Measurements from ENCODE around the gene NMNAT3.

The NMNAT3 gene

DNA sequence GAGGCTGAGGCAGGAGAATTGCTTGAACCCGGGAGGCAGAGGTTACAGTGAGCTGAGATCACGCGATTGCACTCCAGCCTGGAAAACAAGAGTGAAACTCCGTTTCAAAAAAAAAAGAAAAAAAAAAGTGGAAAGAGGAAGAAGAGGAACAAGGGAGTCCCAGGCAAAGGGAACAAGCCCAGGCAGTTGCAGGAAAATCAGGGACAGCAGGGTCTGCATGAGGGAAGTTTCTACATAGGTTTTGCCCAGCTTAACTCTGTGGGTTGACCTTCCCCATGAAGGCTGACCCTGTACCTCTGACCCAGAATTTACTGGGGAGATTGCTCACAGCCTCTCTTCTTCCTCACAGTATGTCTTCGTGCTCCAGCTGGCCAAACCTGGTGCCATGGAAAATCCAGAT lies 150.5 kb downstream of the NMNAT3 start:
- no peak for DNase-seq (ENCODE audit: low read depth)
- H3K4me3 ChIP-seq (ENCODE audit: low read length), result no peak overlapping the region
- TF ChIP-seq, protein P1, sequence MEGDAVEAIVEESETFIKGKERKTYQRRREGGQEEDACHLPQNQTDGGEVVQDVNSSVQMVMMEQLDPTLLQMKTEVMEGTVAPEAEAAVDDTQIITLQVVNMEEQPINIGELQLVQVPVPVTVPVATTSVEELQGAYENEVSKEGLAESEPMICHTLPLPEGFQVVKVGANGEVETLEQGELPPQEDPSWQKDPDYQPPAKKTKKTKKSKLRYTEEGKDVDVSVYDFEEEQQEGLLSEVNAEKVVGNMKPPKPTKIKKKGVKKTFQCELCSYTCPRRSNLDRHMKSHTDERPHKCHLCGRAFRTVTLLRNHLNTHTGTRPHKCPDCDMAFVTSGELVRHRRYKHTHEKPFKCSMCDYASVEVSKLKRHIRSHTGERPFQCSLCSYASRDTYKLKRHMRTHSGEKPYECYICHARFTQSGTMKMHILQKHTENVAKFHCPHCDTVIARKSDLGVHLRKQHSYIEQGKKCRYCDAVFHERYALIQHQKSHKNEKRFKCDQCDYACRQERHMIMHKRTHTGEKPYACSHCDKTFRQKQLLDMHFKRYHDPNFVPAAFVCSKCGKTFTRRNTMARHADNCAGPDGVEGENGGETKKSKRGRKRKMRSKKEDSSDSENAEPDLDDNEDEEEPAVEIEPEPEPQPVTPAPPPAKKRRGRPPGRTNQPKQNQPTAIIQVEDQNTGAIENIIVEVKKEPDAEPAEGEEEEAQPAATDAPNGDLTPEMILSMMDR (IDR thresholded peaks at IDR 0.05; ENCODE audit: insufficient read depth, low read depth, low read length, missing control alignments), result no peak

DNA sequence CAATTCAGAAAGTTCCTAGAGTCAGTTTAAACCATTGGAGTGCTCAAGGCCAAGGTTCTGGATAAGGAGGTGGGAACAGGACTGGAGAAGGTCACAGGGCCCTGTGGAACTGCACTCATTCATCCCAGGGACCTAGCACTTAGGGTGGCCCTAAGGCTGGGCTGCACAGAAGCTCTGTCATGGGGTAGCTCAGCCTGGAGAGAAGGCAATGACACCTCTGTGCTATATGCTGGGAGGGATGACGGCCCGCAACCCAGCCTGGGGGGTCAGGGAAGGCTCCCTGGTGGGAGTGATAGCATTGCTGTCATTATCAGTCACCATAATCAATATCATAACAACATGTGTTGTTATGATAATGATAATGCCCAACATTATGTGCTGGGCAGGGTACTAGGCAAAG lies 151.6 kb downstream of the NMNAT3 start:
- no peak for DNase-seq (ENCODE audit: low read depth)
- TF ChIP-seq, protein P1 (IDR thresholded peaks at IDR 0.05; ENCODE audit: insufficient read depth, low read depth, low read length, missing control alignments), result no peak
- no peak overlapping the region for H3K4me3 ChIP-seq (ENCODE audit: low read length)

DNA sequence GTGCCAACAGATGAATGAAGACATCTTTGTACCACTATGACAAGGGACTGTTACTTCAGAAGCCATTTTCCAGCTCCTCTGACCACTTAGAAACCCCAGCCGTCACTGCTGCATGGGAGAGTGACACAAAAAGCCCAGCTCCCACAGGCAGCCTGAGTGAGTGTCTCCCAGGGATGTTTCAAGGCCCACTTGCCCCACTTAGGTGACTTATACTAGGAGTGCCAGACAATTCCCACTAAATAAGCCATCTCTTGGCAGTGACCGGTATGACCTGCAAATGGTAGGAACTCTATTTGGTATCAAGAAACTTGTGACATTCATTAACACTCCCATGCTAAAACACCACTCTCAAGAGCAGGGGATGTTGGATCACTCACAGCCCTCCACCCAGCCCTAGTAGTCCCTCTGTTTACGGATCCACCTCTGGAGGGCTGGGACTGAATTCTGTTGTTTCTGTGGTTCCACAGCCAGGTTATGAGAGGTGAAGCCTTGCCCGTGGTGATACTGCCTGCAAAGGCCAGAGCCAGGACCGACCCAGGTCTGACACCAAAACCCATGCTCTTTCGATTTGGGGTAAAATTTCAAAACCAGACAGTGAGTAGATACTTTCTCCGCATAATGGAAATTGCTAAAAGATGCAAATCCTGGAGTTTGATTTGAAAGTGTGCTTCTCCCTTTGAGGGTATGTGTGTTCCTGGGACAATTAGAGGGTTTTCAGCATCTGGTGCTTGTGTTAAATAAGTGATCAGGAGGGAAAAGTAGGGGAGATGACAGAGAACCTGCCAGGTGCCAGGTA lies 152.7 kb downstream of the NMNAT3 start:
- no peak overlapping the region for H3K4me3 ChIP-seq (ENCODE audit: low read length)
- no peak for DNase-seq (ENCODE audit: low read depth)
- TF ChIP-seq, protein P1 (IDR thresholded peaks at IDR 0.05; ENCODE audit: insufficient read depth, low read depth, low read length, missing control alignments), result no peak

DNA sequence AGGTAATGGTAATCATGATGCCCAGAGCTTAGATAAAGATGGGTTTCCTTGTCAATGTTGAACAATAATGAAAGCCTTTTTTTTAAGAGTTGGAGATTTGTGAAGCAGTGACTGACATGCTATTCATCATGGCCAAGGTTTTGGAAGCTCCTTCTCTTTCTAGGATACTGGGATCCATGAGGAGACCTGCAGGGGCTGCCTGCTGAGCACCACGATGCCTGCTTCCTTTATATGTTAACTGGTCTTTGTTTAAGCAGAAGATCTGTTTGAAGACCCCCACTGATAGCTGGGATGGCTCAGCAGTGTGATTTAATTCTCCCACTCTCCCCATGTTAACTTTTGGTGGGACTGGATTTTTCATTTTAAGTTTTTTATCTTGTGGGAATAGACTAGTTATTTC lies 154.1 kb downstream of the NMNAT3 start:
- no peak overlapping the region for H3K4me3 ChIP-seq (ENCODE audit: low read length)
- DNase-seq (ENCODE audit: low read depth), result no peak
- TF ChIP-seq, protein P1 (IDR thresholded peaks at IDR 0.05; ENCODE audit: insufficient read depth, low read depth, low read length, missing control alignments), result no peak

DNA sequence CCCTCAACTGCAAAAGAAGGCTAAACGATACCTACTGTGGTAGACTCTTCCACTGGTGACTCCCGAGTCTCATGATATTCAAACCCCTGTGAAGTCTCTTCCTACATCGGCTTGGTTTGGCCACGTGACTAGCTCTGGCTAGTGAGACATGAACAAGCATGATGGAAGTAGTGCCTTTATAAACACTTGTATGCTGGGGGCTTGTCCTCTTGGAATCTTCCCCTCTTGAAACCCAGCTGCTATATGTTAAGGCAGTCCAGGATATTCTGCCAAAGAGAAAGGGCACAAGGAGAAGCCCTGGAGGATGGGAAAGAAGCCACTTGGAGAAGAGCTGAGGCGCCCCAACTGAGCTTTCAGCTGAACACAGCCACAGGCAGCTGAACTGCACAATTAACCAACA lies 154.6 kb downstream of the NMNAT3 start:
- H3K4me3 ChIP-seq (ENCODE audit: low read length), result no peak overlapping the region
- TF ChIP-seq, protein P1 (IDR thresholded peaks at IDR 0.05; ENCODE audit: insufficient read depth, low read depth, low read length, missing control alignments), result no peak
- no peak for DNase-seq (ENCODE audit: low read depth)

DNA sequence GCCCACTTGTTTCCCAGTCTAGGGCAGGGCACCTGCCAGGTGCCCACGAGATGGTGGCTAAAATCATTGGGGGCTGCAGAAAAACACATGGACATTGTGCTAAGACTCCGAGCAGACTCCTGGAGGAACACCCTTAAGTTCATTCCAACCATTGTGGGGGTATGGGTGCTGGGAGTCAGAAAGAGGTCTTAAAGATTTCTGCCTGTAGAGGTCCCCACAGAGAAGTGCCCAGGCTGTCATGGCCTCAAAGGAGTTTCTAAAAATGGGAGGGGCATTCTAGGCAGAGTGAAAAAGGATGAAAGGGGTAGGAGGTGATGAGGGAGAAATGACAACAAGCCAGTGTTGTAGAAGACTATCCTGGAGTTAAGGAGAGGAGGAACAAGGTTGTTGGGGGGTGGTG lies 155.4 kb downstream of the NMNAT3 start:
- no peak for DNase-seq (ENCODE audit: low read depth)
- no peak overlapping the region for H3K4me3 ChIP-seq (ENCODE audit: low read length)
- TF ChIP-seq, protein P1 (IDR thresholded peaks at IDR 0.05; ENCODE audit: insufficient read depth, low read depth, low read length, missing control alignments), result no peak

DNA sequence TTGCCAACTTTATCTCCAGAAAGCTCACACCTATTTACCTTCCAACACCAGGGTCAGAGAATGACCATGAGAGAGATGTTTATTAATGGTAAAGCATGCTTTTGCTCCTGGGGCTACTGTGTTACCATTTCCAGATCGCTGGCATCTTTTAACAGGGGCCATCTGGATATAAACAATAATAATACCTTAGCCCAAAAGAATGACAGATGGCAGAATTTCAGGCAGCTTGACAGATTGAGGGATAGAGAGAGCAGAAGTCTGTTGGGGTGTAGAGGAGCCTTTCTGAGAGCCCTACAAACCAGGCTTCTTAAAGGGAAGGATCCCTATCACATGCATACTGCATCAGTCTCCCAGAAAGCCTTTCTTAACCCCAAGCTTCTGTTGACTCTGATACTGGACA lies 156.0 kb downstream of the NMNAT3 start:
- no peak for DNase-seq (ENCODE audit: low read depth)
- TF ChIP-seq, protein P1 (IDR thresholded peaks at IDR 0.05; ENCODE audit: insufficient read depth, low read depth, low read length, missing control alignments), result no peak
- no peak overlapping the region for H3K4me3 ChIP-seq (ENCODE audit: low read length)
